ENCODE results near the gene NT5DC1.

NT5DC1 gene

GRCh38 chr6:116239256-116239655, 138.6 kb downstream of the NT5DC1 start:
- no peak for TF ChIP-seq CTCF (IDR thresholded peaks at IDR 0.05; ENCODE audit: low read depth, low read length)
- no peak for DNase-seq (ENCODE audit: extremely low read depth, low read depth)

GRCh38 chr6:116239856-116240255, 139.2 kb downstream of the NT5DC1 start:
- no peak for DNase-seq (ENCODE audit: extremely low read depth, low read depth)
- no peak for TF ChIP-seq CTCF (IDR thresholded peaks at IDR 0.05; ENCODE audit: low read depth, low read length)

GRCh38 chr6:116244284-116244683, 143.6 kb downstream of the NT5DC1 start:
- TF ChIP-seq CTCF (IDR thresholded peaks at IDR 0.05; ENCODE audit: low read depth, low read length): no peak
- DNase-seq (ENCODE audit: extremely low read depth, low read depth): no peak

GRCh38 chr6:116246089-116246488, 145.4 kb downstream of the NT5DC1 start:
- TF ChIP-seq CTCF (IDR thresholded peaks at IDR 0.05; ENCODE audit: low read depth, low read length): no peak
- no peak for DNase-seq (ENCODE audit: extremely low read depth, low read depth)

- no peak for DNase-seq (ENCODE audit: extremely low read depth, low read depth)
- TF ChIP-seq CTCF (IDR thresholded peaks at IDR 0.05; ENCODE audit: low read depth, low read length): no peak
Measured at GRCh38 chr6:116247285-116247684, 146.6 kb downstream of the NT5DC1 start.

- no peak for DNase-seq (ENCODE audit: extremely low read depth, low read depth)
- TF ChIP-seq CTCF (IDR thresholded peaks at IDR 0.05; ENCODE audit: low read depth, low read length): no peak
Measured at GRCh38 chr6:116248577-116248976, 147.9 kb downstream of the NT5DC1 start.

- DNase-seq (ENCODE audit: extremely low read depth, low read depth): peak; percentile 20
- no peak for TF ChIP-seq CTCF (IDR thresholded peaks at IDR 0.05; ENCODE audit: low read depth, low read length)
Measured at GRCh38 chr6:116251568-116252384, 151.1 kb downstream of the NT5DC1 start.

Measured in AG09319 (cell line).